DND-41 (cell line): ENCODE results near the gene WNT3.
"Not testable (repeated sequence)": the region's sequence is repeated elsewhere in the genome, so short reads cannot be mapped to it uniquely, and the experiment has no call there.

Experiments
- ATAC-seq: fragments of 200-7000 bp; cut with Tn5 transposase; 3 replicates; pipeline ENCODE4 v1.9.1; 2021; ENCODE audit warnings: low read depth; ENCODE audit not compliant: insufficient read depth
- DNase-seq: peaks from one replicate; pipeline ENCODE4 v3.0.0-alpha.2; 2020
- H2AFZ ChIP-seq: 2 replicates; pipeline ENCODE4 v1.6.0; 2012; ENCODE audit warnings: low read depth, low read length
- H3K27ac ChIP-seq: 2 replicates; pipeline ENCODE4 v1.5.1; 2012; ENCODE audit warnings: low read length, inconsistent platforms
- H3K27me3 ChIP-seq: fragments of 200-600 bp; sonication (generic); 2 replicates; pipeline ENCODE4 v1.6.0; 2012; ENCODE audit warnings: low read length, mild to moderate bottlenecking, inconsistent platforms; ENCODE audit not compliant: insufficient read depth, poor library complexity
- H3K36me3 ChIP-seq: 2 replicates; pipeline ENCODE4 v1.5.1; 2012; ENCODE audit warnings: low read length, inconsistent platforms; ENCODE audit not compliant: insufficient read depth
- H3K4me1 ChIP-seq: 2 replicates; pipeline ENCODE4 v1.5.1; 2012; ENCODE audit warnings: mild to moderate bottlenecking, low read length; ENCODE audit not compliant: insufficient read depth
- H3K4me2 ChIP-seq: 2 replicates; pipeline ENCODE4 v1.6.0; 2012; ENCODE audit warnings: mild to moderate bottlenecking, moderate library complexity, low read length, inconsistent platforms; ENCODE audit not compliant: insufficient read depth
- H3K4me3 ChIP-seq, 2 experiments: fragments of 200-600 bp in 1 of 2; shearing (Covaris generic) in 1 of 2; 2 replicates each; pipeline ENCODE4 v1.5.1; 2012 to 2016; ENCODE audit warnings: inconsistent platforms in 2 of 2, low read length in 2 of 2, mild to moderate bottlenecking in 2 of 2, low read depth in 1 of 2, moderate library complexity in 1 of 2
- H3K79me2 ChIP-seq: 2 replicates; pipeline ENCODE4 v1.6.0; 2012; ENCODE audit warnings: low read length, inconsistent platforms; ENCODE audit not compliant: insufficient read depth
- H3K9ac ChIP-seq: 2 replicates; pipeline ENCODE4 v1.6.0; 2012; ENCODE audit warnings: low read depth, mild to moderate bottlenecking, inconsistent platforms, low read length, moderate library complexity
- H3K9me3 ChIP-seq: 2 replicates; pipeline ENCODE4 v1.5.1; 2012; ENCODE audit warnings: low read length, moderate library complexity, mild to moderate bottlenecking, inconsistent platforms; ENCODE audit not compliant: insufficient read depth, severe bottlenecking
- H4K20me1 ChIP-seq: 2 replicates; pipeline ENCODE4 v1.6.0; 2012; ENCODE audit warnings: low read length; ENCODE audit not compliant: insufficient read depth
- EZH2 ChIP-seq: IDR thresholded peaks from 3 replicates; pipeline ENCODE4 v1.6.1; 2012; ENCODE audit warnings: borderline replicate concordance, low read depth, mild to moderate bottlenecking, moderate library complexity, low read length, inconsistent platforms; ENCODE audit not compliant: severe bottlenecking
- TF ChIP-seq, protein P1 (sequence below): IDR thresholded peaks from 2 replicates; pipeline ENCODE4 v1.5.1; 2012; ENCODE audit warnings: borderline replicate concordance, low read length, moderate library complexity, mild to moderate bottlenecking; ENCODE audit not compliant: poor library complexity, severe bottlenecking; ENCODE audit errors: extremely low read depth

Gene WNT3

DNA sequence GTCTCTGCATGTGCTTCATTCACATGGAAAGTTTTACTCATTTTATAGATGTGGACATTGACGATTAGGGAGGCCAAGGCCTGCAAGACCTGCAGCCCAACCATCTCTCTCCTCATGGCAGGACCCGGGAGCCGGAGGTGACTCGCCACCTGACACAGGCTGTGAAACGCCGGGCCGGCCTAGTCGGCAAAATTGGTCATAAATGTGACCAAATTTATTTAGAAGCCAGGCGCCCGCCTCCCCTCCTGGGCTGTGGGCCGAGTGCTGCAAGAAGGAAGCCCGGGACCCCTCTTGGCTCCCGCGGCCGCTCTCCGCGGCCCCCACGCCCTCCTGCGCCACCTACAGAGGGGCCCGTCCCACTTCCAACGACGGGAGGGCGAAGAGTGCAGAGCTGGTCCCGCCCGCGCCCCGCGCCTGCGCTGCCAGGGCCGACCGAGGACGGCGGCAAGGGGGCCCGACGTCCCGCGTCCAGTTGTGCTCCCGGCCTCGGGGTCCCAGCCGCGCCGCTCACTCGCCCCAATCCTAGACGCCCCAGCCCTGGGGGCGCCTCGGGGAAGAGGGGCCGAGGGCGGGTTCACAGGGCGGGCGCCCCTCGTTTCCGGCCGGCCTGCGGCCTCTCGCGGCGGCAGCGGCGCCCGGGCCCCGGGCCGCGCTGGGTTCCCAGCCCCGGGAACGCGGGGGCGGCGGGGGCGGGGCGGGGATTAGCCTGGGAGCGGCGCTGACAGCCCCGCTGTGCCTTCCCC lies 47.5 kb downstream of the WNT3 start:
- peak overlapping the region; percentile 65 for H2AFZ ChIP-seq

DNA sequence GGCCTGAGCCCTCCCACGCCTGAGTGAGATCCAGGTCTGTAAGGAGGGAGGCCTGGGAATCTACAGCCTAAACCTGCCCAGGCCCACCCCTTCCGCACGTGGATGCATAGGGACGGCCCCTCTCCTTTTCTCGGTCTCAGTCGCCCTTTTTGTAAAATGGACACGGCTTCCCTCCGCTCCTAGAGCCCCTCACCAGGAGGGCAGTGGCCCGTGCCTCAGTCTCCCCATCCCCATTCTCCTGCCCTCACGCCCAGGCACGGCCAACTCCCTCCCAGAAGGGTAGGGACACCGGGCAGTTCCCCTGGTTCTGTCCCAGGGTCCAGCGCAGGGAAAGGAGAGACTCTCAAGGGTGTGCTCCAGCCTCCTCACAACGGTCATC lies 48.1 kb downstream of the WNT3 start:
- Histone ChIP-seq H3K9me3 (no peaks in the 10 kb centered on the region), H3K4me3 (peak overlapping the region in 1 of 2 experiments; percentile 59; a peak in 1 of 4 replicates), H3K9ac (peak overlapping the region; percentile 63), H3K4me2 (peak overlapping the region; percentile 71), H3K27ac (no peak overlapping the region), H4K20me1 (no peaks in the 10 kb centered on the region), H3K4me1 (peaks cover 18% of the 10 kb centered on the region), H3K27me3 (no peaks in the 10 kb centered on the region), H3K36me3 (no peaks in the 10 kb centered on the region), H2AFZ (no peak overlapping the region), H3K79me2 (no peaks in the 10 kb centered on the region)
- no peak for TF ChIP-seq EZH2
- TF ChIP-seq, protein P1, sequence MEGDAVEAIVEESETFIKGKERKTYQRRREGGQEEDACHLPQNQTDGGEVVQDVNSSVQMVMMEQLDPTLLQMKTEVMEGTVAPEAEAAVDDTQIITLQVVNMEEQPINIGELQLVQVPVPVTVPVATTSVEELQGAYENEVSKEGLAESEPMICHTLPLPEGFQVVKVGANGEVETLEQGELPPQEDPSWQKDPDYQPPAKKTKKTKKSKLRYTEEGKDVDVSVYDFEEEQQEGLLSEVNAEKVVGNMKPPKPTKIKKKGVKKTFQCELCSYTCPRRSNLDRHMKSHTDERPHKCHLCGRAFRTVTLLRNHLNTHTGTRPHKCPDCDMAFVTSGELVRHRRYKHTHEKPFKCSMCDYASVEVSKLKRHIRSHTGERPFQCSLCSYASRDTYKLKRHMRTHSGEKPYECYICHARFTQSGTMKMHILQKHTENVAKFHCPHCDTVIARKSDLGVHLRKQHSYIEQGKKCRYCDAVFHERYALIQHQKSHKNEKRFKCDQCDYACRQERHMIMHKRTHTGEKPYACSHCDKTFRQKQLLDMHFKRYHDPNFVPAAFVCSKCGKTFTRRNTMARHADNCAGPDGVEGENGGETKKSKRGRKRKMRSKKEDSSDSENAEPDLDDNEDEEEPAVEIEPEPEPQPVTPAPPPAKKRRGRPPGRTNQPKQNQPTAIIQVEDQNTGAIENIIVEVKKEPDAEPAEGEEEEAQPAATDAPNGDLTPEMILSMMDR, result no peak
- DNase-seq (no peak), ATAC-seq (no peak)

More for the DNA sequence above, 47.5 kb downstream of the WNT3 start:
- Histone ChIP-seq H3K9ac (peak overlapping the region; percentile 63), H3K27me3 (no peaks in the 10 kb centered on the region), H3K4me3 (peak overlapping the region; percentile 16 to 59; a peak in 3 of 4 replicates), H3K9me3 (no peaks in the 10 kb centered on the region), H3K4me2 (peak overlapping the region; percentile 71), H3K27ac (no peak overlapping the region), H4K20me1 (no peaks in the 10 kb centered on the region), H3K36me3 (no peaks in the 10 kb centered on the region), H3K4me1 (peaks cover 18% of the 10 kb centered on the region), H3K79me2 (no peaks in the 10 kb centered on the region)
- peak; percentile 32 for DNase-seq
- ATAC-seq, result peak; percentile 52
- TF ChIP-seq EZH2, result no peak
- TF ChIP-seq, protein P1, result no peak

DNA sequence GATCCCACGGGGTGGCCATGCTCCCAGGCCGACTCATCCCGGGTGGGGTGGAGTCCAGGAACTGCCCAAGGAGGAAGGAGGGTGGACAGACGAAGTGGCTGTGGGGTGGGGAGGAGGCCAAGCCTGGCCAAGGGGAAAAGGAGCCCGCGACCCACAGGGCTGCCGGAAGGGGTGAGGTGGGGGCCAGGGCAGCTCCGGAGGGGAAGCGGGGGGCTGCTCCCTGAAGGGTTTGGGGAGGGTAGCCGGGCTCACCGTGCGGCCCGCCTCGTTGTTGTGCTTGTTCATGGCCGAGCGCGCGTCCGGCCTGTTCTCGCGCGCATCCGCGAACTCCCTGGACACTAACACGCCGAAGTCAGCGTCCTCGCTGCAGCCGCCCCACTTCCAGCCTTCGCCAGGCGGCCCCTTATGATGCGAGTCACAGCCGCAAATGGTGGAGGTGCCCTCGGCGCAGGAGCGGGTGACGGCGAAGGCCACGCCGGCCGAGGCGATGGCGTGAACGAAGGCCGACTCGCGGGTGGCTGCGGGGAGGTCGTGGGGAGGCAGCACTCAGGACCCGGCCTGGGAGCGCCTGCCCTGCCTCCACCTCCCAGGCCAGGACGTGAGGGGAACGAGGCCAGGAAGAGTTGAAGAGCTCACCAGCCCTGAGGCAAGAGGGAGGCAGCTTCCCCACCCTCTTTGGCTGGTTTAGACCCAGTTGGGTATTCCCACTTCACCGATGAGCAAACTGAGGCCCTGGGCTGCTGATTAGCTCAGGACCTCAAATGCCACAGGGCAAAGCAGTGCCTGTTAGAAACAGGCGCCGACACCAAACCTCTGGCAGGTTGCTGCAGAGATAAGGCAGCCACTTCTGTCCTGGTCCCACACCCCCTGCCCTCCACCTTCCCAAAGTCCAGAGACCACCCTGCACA lies 48.7 kb downstream of the WNT3 start:
- no peaks in the 10 kb centered on the region for H3K27me3 ChIP-seq
- peak overlapping the region; percentile 71 for H3K4me2 ChIP-seq
- no peak overlapping the region for H2AFZ ChIP-seq
- DNase-seq (no peak), ATAC-seq (no peak)
- no peaks in the 10 kb centered on the region for H3K79me2 ChIP-seq
- H3K4me3 ChIP-seq, result no peak overlapping the region
- H3K27ac ChIP-seq, result no peak overlapping the region
- TF ChIP-seq, protein P1, result no peak
- no peak for TF ChIP-seq EZH2
- H3K36me3 ChIP-seq, result no peaks in the 10 kb centered on the region
- H4K20me1 ChIP-seq, result no peaks in the 10 kb centered on the region
- H3K9me3 ChIP-seq, result no peaks in the 10 kb centered on the region
- no peak overlapping the region for H3K9ac ChIP-seq
- peaks cover 18% of the 10 kb centered on the region for H3K4me1 ChIP-seq

DNA sequence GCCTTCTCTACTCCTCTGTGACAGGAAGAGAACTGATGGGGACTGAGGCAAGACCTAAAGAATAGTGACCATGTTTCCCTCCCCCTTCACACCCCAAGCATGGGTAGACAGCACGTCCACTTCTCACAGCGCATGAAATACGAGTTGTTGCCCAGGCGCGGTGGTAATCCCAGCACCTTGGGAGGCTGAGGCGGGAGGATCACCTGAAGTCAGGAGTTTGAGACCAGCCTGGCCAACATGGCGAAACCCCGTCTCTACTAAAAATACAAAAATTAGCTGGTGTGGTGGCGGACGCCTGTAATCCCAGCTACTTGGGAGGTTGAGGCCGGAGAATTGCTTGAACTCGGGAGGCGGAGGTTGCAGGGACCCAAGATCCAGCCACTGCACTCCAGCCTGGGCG lies 49.6 kb downstream of the WNT3 start:
- not testable (repeated sequence) for H2AFZ ChIP-seq, H3K36me3 ChIP-seq, H3K79me2 ChIP-seq, H3K9ac ChIP-seq, H3K4me3 ChIP-seq, DNase-seq, H3K9me3 ChIP-seq, H3K4me2 ChIP-seq, H3K27ac ChIP-seq, H4K20me1 ChIP-seq, ATAC-seq, H3K27me3 ChIP-seq
- peaks cover 18% of the 10 kb centered on the region for H3K4me1 ChIP-seq
